Vagina (tissue), 2 donors: ENCODE measurements around the gene ADAMTS16.

ENCODE experiments used
- CTCF ChIP-seq, 3 experiments: fragments of 450-650 bp in 2 of 3; fragments of 200-600 bp in 1 of 3; sonication (generic) in 1 of 3; IDR thresholded peaks; one replicate each; pipeline ENCODE4 v1.5.1; 2017 to 2019; ENCODE audit warnings: antibody characterized with exemption in 3 of 3, mild to moderate bottlenecking in 2 of 3, moderate library complexity in 2 of 3
- POLR2A ChIP-seq, 2 donors: fragments of 450-650 bp; IDR thresholded peaks; one replicate each; pipeline ENCODE4 v1.6.1; 2017; ENCODE audit warnings: antibody characterized with exemption in 2 of 2, mild to moderate bottlenecking in 2 of 2, moderate library complexity in 2 of 2
- POLR2AphosphoS5 ChIP-seq, 2 donors: sonication (generic); formaldehyde crosslinking; IDR thresholded peaks; one replicate each; pipeline ENCODE4 v1.9.0; 2017; ENCODE audit warnings: antibody characterized with exemption in 2 of 2, mild to moderate bottlenecking in 2 of 2, low read depth in 1 of 2; ENCODE audit not compliant: insufficient read depth in 1 of 2

GRCh38 chr5:5330728-5331452 lies 190.8 kb downstream of the ADAMTS16 start:
- TF ChIP-seq CTCF (IDR thresholded peaks at IDR 0.05) (no peak), POLR2AphosphoS5 (IDR thresholded peaks at IDR 0.05; ENCODE audit: insufficient read depth in 1 of 2, low read depth in 1 of 2) (no peak), POLR2A (IDR thresholded peaks at IDR 0.05) (no peak)
